Hepatocyte (in vitro differentiated cells): ENCODE measurements around the gene SERINC5.

Source experiments
- CTCF ChIP-seq: fragments of 200-600 bp; sonication (generic); IDR thresholded peaks from 2 replicates; pipeline ENCODE4 v1.5.1; 2016; ENCODE audit warnings: antibody characterized with exemption, mild to moderate bottlenecking; ENCODE audit not compliant: poor library complexity
- EZH2phosphoT487 ChIP-seq: fragments of 200-600 bp; sonication (generic); IDR thresholded peaks from one replicate; pipeline ENCODE4 v1.6.1; 2018; ENCODE audit warnings: antibody characterized with exemption, mild to moderate bottlenecking, low read depth, moderate library complexity; ENCODE audit not compliant: unreplicated experiment, severe bottlenecking

- TF ChIP-seq CTCF = no peak
- no peak for TF ChIP-seq EZH2phosphoT487
Measured at GRCh38 chr5:80212171-80212667, 43.6 kb downstream of the SERINC5 start.
